Astrocyte of the hippocampus (primary cell): ENCODE results near the gene ERVW-1.
"Not testable (repeated sequence)": the region's sequence is repeated elsewhere in the genome, so short reads cannot be mapped to it uniquely, and the experiment has no call there.

ENCODE experiments used
- DNase-seq: peaks from one replicate; pipeline ENCODE4 v3.0.0; 2011; ENCODE audit warnings: low read depth, low spot score

The ERVW-1 gene

GRCh38 chr7:92477681-92478080, at the start of gene ERVW-1:
ERVW-1 (minus strand) TSS chr7:92477946; CDS start chr7:92470381, 7,565 bp downstream.
- DNase-seq = not testable (repeated sequence)

- no peak for DNase-seq
Observed at GRCh38 chr7:92523110-92523509, 45.4 kb upstream of the ERVW-1 start.

- no peak for DNase-seq
Observed at GRCh38 chr7:92520024-92520423, 42.3 kb upstream of the ERVW-1 start.

GRCh38 chr7:92517631-92518030, 39.9 kb upstream of the ERVW-1 start:
- peak; percentile 1 for DNase-seq

GRCh38 chr7:92513167-92513902, 35.6 kb upstream of the ERVW-1 start:
- no peak for DNase-seq

- no peak for DNase-seq
Observed at GRCh38 chr7:92508946-92509345, 31.2 kb upstream of the ERVW-1 start.

GRCh38 chr7:92506363-92506762, 28.6 kb upstream of the ERVW-1 start:
- DNase-seq = no peak

GRCh38 chr7:92504563-92504962, 26.8 kb upstream of the ERVW-1 start:
- DNase-seq = no peak

GRCh38 chr7:92503767-92504166, 26.0 kb upstream of the ERVW-1 start:
- DNase-seq = no peak

GRCh38 chr7:92498557-92498956, 20.8 kb upstream of the ERVW-1 start:
- DNase-seq = no peak

GRCh38 chr7:92496876-92497275, 19.1 kb upstream of the ERVW-1 start:
- peak; percentile 27 for DNase-seq

- peak; percentile 44 for DNase-seq
Observed at GRCh38 chr7:92489634-92490033, 11.9 kb upstream of the ERVW-1 start.

- no peak for DNase-seq
Observed at GRCh38 chr7:92487804-92488203, 10.1 kb upstream of the ERVW-1 start.

- no peak for DNase-seq
Observed at GRCh38 chr7:92485974-92486373, 8.2 kb upstream of the ERVW-1 start.

- DNase-seq = no peak
Observed at GRCh38 chr7:92485267-92485892, 7.6 kb upstream of the ERVW-1 start.

GRCh38 chr7:92484226-92484625, 6.5 kb upstream of the ERVW-1 start:
- not testable (repeated sequence) for DNase-seq

GRCh38 chr7:92483624-92484023, 5.9 kb upstream of the ERVW-1 start:
- DNase-seq = not testable (repeated sequence)

GRCh38 chr7:92479146-92479545, 1.4 kb upstream of the ERVW-1 start:
- DNase-seq = not testable (repeated sequence)

GRCh38 chr7:92478711-92479110, 965 bp upstream of the ERVW-1 start:
- DNase-seq = no peak

GRCh38 chr7:92478095-92478494, 349 bp upstream of the ERVW-1 start:
- no peak for DNase-seq

- DNase-seq = not testable (repeated sequence)
Observed at GRCh38 chr7:92475851-92476590, 1.7 kb downstream of the ERVW-1 start.

- DNase-seq = not testable (repeated sequence)
Observed at GRCh38 chr7:92475261-92475770, 2.4 kb downstream of the ERVW-1 start.
